ENCODE measurements around the gene ZC3H12D.
"Not testable (repeated sequence)": the region's sequence is repeated elsewhere in the genome, so short reads cannot be mapped to it uniquely, and the experiment has no call there.

The ZC3H12D gene

GRCh38 chr6:149464411-149464810 lies 20.4 kb downstream of the ZC3H12D start:
- H3F3A ChIP-seq (ENCODE audit: insufficient read depth, low read length) = no peaks in the 10 kb centered on the region
- H3K4me3 ChIP-seq (ENCODE audit: low read length) = no peak overlapping the region
- no peak for TF ChIP-seq EZH2 (optimal IDR thresholded peaks at IDR 0.05; ENCODE audit: low read depth, low read length)
- no peak for DNase-seq
- H3K9me2 ChIP-seq (replicated peaks; ENCODE audit: insufficient read depth, low read length) = no peaks in the 10 kb centered on the region
- no peaks in the 10 kb centered on the region for H3K79me2 ChIP-seq (ENCODE audit: low read length)
- H3K4me2 ChIP-seq (ENCODE audit: low read depth, low read length) = no peak overlapping the region
- H4K20me1 ChIP-seq (ENCODE audit: insufficient read depth, low read length) = no peaks in the 10 kb centered on the region
- no peaks in the 10 kb centered on the region for H3K27me3 ChIP-seq (replicated peaks; ENCODE audit: insufficient read depth, low read length)
- H3K9me3 ChIP-seq (replicated peaks; ENCODE audit: insufficient read depth, low read length) = no peaks in the 10 kb centered on the region
- no peak overlapping the region for H3K9ac ChIP-seq (ENCODE audit: low read length)
- 0 out of 2 replicates have a peak, but pooled peaks cover 5% of the 10 kb centered on the region for H3K4me1 ChIP-seq (ENCODE audit: low read length)
- H3K27ac ChIP-seq (ENCODE audit: low read length) = no peak overlapping the region
- no peaks in the 10 kb centered on the region for H3K36me3 ChIP-seq (replicated peaks; ENCODE audit: insufficient read depth, low read length)
- H2AFZ ChIP-seq (ENCODE audit: low read length) = no peak overlapping the region

GRCh38 chr6:149463781-149464180 lies 21.0 kb downstream of the ZC3H12D start:
- Histone ChIP-seq H3K36me3 (replicated peaks; ENCODE audit: insufficient read depth, low read length) (no peaks in the 10 kb centered on the region), H3K9me2 (replicated peaks; ENCODE audit: insufficient read depth, low read length) (no peaks in the 10 kb centered on the region), H3F3A (ENCODE audit: insufficient read depth, low read length) (no peaks in the 10 kb centered on the region), H4K20me1 (ENCODE audit: insufficient read depth, low read length) (no peaks in the 10 kb centered on the region), H3K27ac (ENCODE audit: low read length) (no peak overlapping the region), H3K27me3 (replicated peaks; ENCODE audit: insufficient read depth, low read length) (no peaks in the 10 kb centered on the region), H2AFZ (ENCODE audit: low read length) (no peak overlapping the region), H3K9ac (ENCODE audit: low read length) (no peak overlapping the region), H3K4me2 (ENCODE audit: low read depth, low read length) (no peak overlapping the region), H3K9me3 (replicated peaks; ENCODE audit: insufficient read depth, low read length) (no peaks in the 10 kb centered on the region), H3K4me3 (ENCODE audit: low read length) (no peak overlapping the region), H3K4me1 (ENCODE audit: low read length) (0 out of 2 replicates have a peak, but pooled peaks cover 5% of the 10 kb centered on the region), H3K79me2 (ENCODE audit: low read length) (no peaks in the 10 kb centered on the region)
- TF ChIP-seq EZH2 (optimal IDR thresholded peaks at IDR 0.05; ENCODE audit: low read depth, low read length) = no peak
- DNase-seq = no peak

GRCh38 chr6:149462712-149463111 lies 22.1 kb downstream of the ZC3H12D start:
- DNase-seq; H2AFZ ChIP-seq (ENCODE audit: low read length); H3K4me3 ChIP-seq (ENCODE audit: low read length); H3K9ac ChIP-seq (ENCODE audit: low read length); H3K27me3 ChIP-seq (replicated peaks; ENCODE audit: insufficient read depth, low read length); H3K79me2 ChIP-seq (ENCODE audit: low read length); H3K9me2 ChIP-seq (replicated peaks; ENCODE audit: insufficient read depth, low read length); H4K20me1 ChIP-seq (ENCODE audit: insufficient read depth, low read length); H3F3A ChIP-seq (ENCODE audit: insufficient read depth, low read length); H3K36me3 ChIP-seq (replicated peaks; ENCODE audit: insufficient read depth, low read length); H3K9me3 ChIP-seq (replicated peaks; ENCODE audit: insufficient read depth, low read length); H3K4me2 ChIP-seq (ENCODE audit: low read depth, low read length); H3K27ac ChIP-seq (ENCODE audit: low read length); H3K4me1 ChIP-seq (ENCODE audit: low read length): not testable (repeated sequence)

GRCh38 chr6:149461670-149462069 lies 23.1 kb downstream of the ZC3H12D start:
- Histone ChIP-seq H2AFZ (ENCODE audit: low read length) (no peak overlapping the region), H3K9me3 (replicated peaks; ENCODE audit: insufficient read depth, low read length) (no peaks in the 10 kb centered on the region), H3K9ac (ENCODE audit: low read length) (no peak overlapping the region), H3K27me3 (replicated peaks; ENCODE audit: insufficient read depth, low read length) (no peaks in the 10 kb centered on the region), H3K9me2 (replicated peaks; ENCODE audit: insufficient read depth, low read length) (no peaks in the 10 kb centered on the region), H3K4me1 (ENCODE audit: low read length) (no peaks in the 10 kb centered on the region), H3K27ac (ENCODE audit: low read length) (no peak overlapping the region), H3F3A (ENCODE audit: insufficient read depth, low read length) (no peaks in the 10 kb centered on the region), H3K4me3 (ENCODE audit: low read length) (no peak overlapping the region), H3K36me3 (replicated peaks; ENCODE audit: insufficient read depth, low read length) (no peaks in the 10 kb centered on the region), H3K4me2 (ENCODE audit: low read depth, low read length) (no peak overlapping the region), H3K79me2 (ENCODE audit: low read length) (no peaks in the 10 kb centered on the region), H4K20me1 (ENCODE audit: insufficient read depth, low read length) (no peaks in the 10 kb centered on the region)
- no peak for DNase-seq
- no peak for TF ChIP-seq EZH2 (optimal IDR thresholded peaks at IDR 0.05; ENCODE audit: low read depth, low read length)
- TF ChIP-seq EZH2phosphoT487 (IDR thresholded peaks at IDR 0.05; ENCODE audit: low read length) = no peak
- TF ChIP-seq CTCF (IDR thresholded peaks at IDR 0.05; ENCODE audit: low read length) = no peak

- H2AFZ ChIP-seq (ENCODE audit: low read length); H3K9ac ChIP-seq (ENCODE audit: low read length); H3K9me3 ChIP-seq (replicated peaks; ENCODE audit: insufficient read depth, low read length); H3F3A ChIP-seq (ENCODE audit: insufficient read depth, low read length); H3K27me3 ChIP-seq (replicated peaks; ENCODE audit: insufficient read depth, low read length); H3K79me2 ChIP-seq (ENCODE audit: low read length); H4K20me1 ChIP-seq (ENCODE audit: insufficient read depth, low read length); H3K9me2 ChIP-seq (replicated peaks; ENCODE audit: insufficient read depth, low read length); H3K36me3 ChIP-seq (replicated peaks; ENCODE audit: insufficient read depth, low read length); H3K27ac ChIP-seq (ENCODE audit: low read length); DNase-seq; H3K4me2 ChIP-seq (ENCODE audit: low read depth, low read length); H3K4me1 ChIP-seq (ENCODE audit: low read length); H3K4me3 ChIP-seq (ENCODE audit: low read length): not testable (repeated sequence)
Observed at GRCh38 chr6:149460249-149460648, 24.6 kb downstream of the ZC3H12D start.

Measured in MM.1S (cell line).